ENCODE results near the gene MERTK. TPM values are rescaled to one million over a fixed set of nuclear protein-coding genes. Genes with fewer than 3 reads are reported as not detected.
A peak's percentile ranks its signal among the peaks of the same experiment; 100 is the strongest.
"Not testable (repeated sequence)": the region's sequence is repeated elsewhere in the genome, so short reads cannot be mapped to it uniquely, and the experiment has no call there.

MERTK gene
- total and polyA plus RNA-seq, 2 experiments from 2014 or later = 16.4 to 29.6 TPM

- Histone ChIP-seq H3K9me3 (ENCODE audit: low read depth) (no peaks in the 10 kb centered on the region), H3K27me3 (no peaks in the 10 kb centered on the region), H3K4me2 (no peak overlapping the region), H3K27ac (no peak overlapping the region), H3K4me3 (no peak overlapping the region), H3K36me3 (replicated peaks; ENCODE audit: insufficient read depth, low read depth) (no peaks in the 10 kb centered on the region), H3K79me2 (peaks cover 91% of the 10 kb centered on the region), H4K20me1 (ENCODE audit: insufficient read depth, poor library complexity, severe bottlenecking) (peaks cover 3% of the 10 kb centered on the region), H3K9me2 (replicated peaks; ENCODE audit: insufficient read depth) (no peaks in the 10 kb centered on the region), H3K4me1 (ENCODE audit: insufficient read depth) (peaks cover 51% of the 10 kb centered on the region), H2AFZ (no peak overlapping the region)
- TF ChIP-seq EZH2phosphoT487 (IDR thresholded peaks at IDR 0.05; ENCODE audit: low read depth, severe bottlenecking, unreplicated experiment) (no peak), EZH2 (IDR thresholded peaks at IDR 0.05; ENCODE audit: borderline replicate concordance) (no peak), CTCF (IDR thresholded peaks at IDR 0.05; ENCODE audit: poor library complexity) (no peak)
- WGBS (ENCODE audit: low lambda C conversion rate, missing lambda C conversion rate) = 92% methylated on average over 10 of the region's 10 CpGs
- no peak for DNase-seq (ENCODE audit: low spot score)
These were observed 6.5 kb downstream of the MERTK start for GRCh38 chr2:111904726-111905474.

- H3K9me3 ChIP-seq (ENCODE audit: low read depth); DNase-seq (ENCODE audit: low spot score); H3K36me3 ChIP-seq (replicated peaks; ENCODE audit: insufficient read depth, low read depth); H3K9me2 ChIP-seq (replicated peaks; ENCODE audit: insufficient read depth); H3K27me3 ChIP-seq; H3K4me3 ChIP-seq; H4K20me1 ChIP-seq (ENCODE audit: insufficient read depth, poor library complexity, severe bottlenecking); H2AFZ ChIP-seq: not testable (repeated sequence)
- Histone ChIP-seq H3K4me1 (ENCODE audit: insufficient read depth) (peaks cover 54% of the 10 kb centered on the region), H3K27ac (peak overlapping the region; percentile 60), H3K79me2 (peaks cover 90% of the 10 kb centered on the region), H3K4me2 (peak overlapping the region; percentile 50)
- WGBS (ENCODE audit: low lambda C conversion rate, missing lambda C conversion rate) = 91% methylated on average over 9 of the region's 9 CpGs
These were observed 7.1 kb downstream of the MERTK start for GRCh38 chr2:111905475-111905869.

DNA sequence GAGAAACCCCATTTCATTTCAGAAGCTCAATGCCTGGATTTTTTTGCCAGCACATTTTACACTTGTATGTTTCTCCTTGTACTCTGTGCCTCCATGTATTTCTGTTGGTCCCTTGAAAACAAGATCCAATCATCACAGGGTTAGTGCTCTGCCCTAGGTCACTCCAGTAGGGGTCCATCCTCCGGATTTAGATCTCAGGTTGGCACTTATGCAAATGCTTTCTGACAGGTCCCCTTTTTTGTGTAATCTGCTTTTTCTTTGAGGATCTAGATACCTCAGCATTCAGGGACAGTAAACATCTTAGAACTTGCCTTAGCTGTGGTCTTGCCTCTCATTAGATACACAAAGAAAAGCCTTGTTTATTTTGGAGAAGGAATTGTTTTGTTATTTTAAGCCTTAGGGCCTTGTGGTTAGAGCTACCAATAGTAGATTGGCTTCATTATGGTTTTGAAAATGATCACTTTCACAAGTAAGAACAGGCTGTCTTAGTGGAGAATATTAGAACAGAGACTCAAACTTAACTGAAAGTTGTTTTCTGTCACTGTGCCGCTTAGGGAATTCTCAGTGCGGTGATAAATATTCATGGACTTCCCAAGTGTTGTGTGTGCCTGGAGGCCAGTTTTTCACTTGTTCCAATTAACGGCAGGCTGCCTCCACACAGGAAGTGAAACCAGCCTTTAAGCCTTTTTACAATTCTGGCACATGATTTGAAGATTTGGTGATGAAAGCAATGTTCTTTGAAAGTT, 7.8 kb downstream of the MERTK start:
- Histone ChIP-seq H3K9me3 (ENCODE audit: low read depth) (no peaks in the 10 kb centered on the region), H2AFZ (no peak overlapping the region), H3K27ac (peak overlapping the region; percentile 60), H4K20me1 (ENCODE audit: insufficient read depth, poor library complexity, severe bottlenecking) (peaks cover 3% of the 10 kb centered on the region), H3K4me2 (peak overlapping the region; percentile 50), H3K27me3 (no peaks in the 10 kb centered on the region), H3K36me3 (replicated peaks; ENCODE audit: insufficient read depth, low read depth) (no peaks in the 10 kb centered on the region), H3K4me1 (ENCODE audit: insufficient read depth) (peaks cover 57% of the 10 kb centered on the region), H3K9me2 (replicated peaks; ENCODE audit: insufficient read depth) (no peaks in the 10 kb centered on the region), H3K79me2 (peaks cover 90% of the 10 kb centered on the region), H3K4me3 (no peak overlapping the region)
- WGBS (ENCODE audit: low lambda C conversion rate, missing lambda C conversion rate) = 17% methylated on average over 4 of the region's 4 CpGs
- DNase-seq (ENCODE audit: low spot score) = no peak
- TF ChIP-seq EZH2 (IDR thresholded peaks at IDR 0.05; ENCODE audit: borderline replicate concordance) (no peak), EZH2phosphoT487 (IDR thresholded peaks at IDR 0.05; ENCODE audit: low read depth, severe bottlenecking, unreplicated experiment) (no peak), CTCF (IDR thresholded peaks at IDR 0.05; ENCODE audit: poor library complexity) (no peak)

DNA sequence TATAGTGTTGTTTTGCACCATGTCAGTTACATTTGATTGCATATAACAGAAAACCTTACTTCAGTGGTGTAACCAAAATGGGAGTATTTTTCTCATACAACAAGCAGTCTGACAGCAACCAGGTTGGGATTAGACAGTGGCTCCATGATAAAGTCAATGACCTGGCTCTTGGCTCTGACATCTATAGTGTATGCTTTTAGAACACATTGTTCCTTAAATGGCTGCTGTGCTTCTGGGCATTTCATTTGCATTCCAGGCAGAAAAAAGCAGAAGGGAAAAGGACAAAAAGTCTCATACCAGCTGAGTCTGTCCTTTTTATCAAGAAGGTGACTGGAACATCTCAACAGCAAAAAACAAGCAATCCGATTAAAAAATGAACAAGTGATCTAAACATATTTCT, 10.2 kb downstream of the MERTK start:
- no peaks in the 10 kb centered on the region for H3K27me3 ChIP-seq
- H3K36me3 ChIP-seq (replicated peaks; ENCODE audit: insufficient read depth, low read depth) = no peaks in the 10 kb centered on the region
- H3K4me3 ChIP-seq = no peak overlapping the region
- H3K4me1 ChIP-seq (ENCODE audit: insufficient read depth) = peaks cover 58% of the 10 kb centered on the region
- peak overlapping the region; percentile 75 for H3K27ac ChIP-seq
- H3K79me2 ChIP-seq = peaks cover 90% of the 10 kb centered on the region
- peak overlapping the region; percentile 53 for H3K4me2 ChIP-seq
- no peaks in the 10 kb centered on the region for H3K9me3 ChIP-seq (ENCODE audit: low read depth)
- TF ChIP-seq CTCF (IDR thresholded peaks at IDR 0.05; ENCODE audit: poor library complexity) = no peak
- no peak for TF ChIP-seq EZH2 (IDR thresholded peaks at IDR 0.05; ENCODE audit: borderline replicate concordance)
- no peak for TF ChIP-seq EZH2phosphoT487 (IDR thresholded peaks at IDR 0.05; ENCODE audit: low read depth, severe bottlenecking, unreplicated experiment)
- no peak for DNase-seq (ENCODE audit: low spot score)
- 44% methylated on average over 1 of the region's 1 CpG for WGBS (ENCODE audit: low lambda C conversion rate, missing lambda C conversion rate)
- no peaks in the 10 kb centered on the region for H3K9me2 ChIP-seq (replicated peaks; ENCODE audit: insufficient read depth)
- no peak overlapping the region for H2AFZ ChIP-seq
- H4K20me1 ChIP-seq (ENCODE audit: insufficient read depth, poor library complexity, severe bottlenecking) = peaks cover 3% of the 10 kb centered on the region

Data from hepatocyte (in vitro differentiated cells).